Uterus (tissue), 4 donors: ENCODE data around the gene SV2B. TPM values are rescaled to one million over a fixed set of nuclear protein-coding genes. Genes with fewer than 3 reads are reported as not detected.

ENCODE experiments used
- DNase-seq, 2 donors: peaks; one replicate each; pipeline ENCODE4 v3.0.0-alpha.2; 2019 to 2020
- H3K27ac ChIP-seq, 2 donors: fragments of 200-600 bp; sonication (generic); 1 replicate in 1 of 2; 2 replicates in 1 of 2; pipeline ENCODE4 v1.5.1; 2016 to 2018
- H3K27me3 ChIP-seq, 2 donors: fragments of 200-600 bp; sonication (generic); one replicate each; pipeline ENCODE4 v1.5.1; 2018 to 2019; ENCODE audit warnings: control low read depth in 1 of 2
- H3K36me3 ChIP-seq, 2 donors: fragments of 200-600 bp; sonication (generic); one replicate each; pipeline ENCODE4 v1.5.1; 2019; ENCODE audit warnings: control low read depth in 1 of 2
- H3K4me1 ChIP-seq, 2 donors: fragments of 200-600 bp; sonication (generic); one replicate each; pipeline ENCODE4 v1.5.1; 2018 to 2019; ENCODE audit warnings: control low read depth in 1 of 2
- H3K4me3 ChIP-seq, 2 donors: fragments of 200-600 bp; sonication (generic); 1 replicate in 1 of 2; 2 replicates in 1 of 2; pipeline ENCODE4 v1.5.1; 2018 to 2019; ENCODE audit warnings: mild to moderate bottlenecking in 1 of 2
- H3K9me3 ChIP-seq, 2 donors: fragments of 200-600 bp; sonication (generic); one replicate each; pipeline ENCODE4 v1.5.1; 2019; ENCODE audit warnings: control low read depth in 1 of 2
- POLR2A ChIP-seq, 2 donors: fragments of 450-650 bp; IDR thresholded peaks; one replicate each; pipeline ENCODE4 v1.6.1; 2016; ENCODE audit warnings: antibody characterized with exemption in 2 of 2, mild to moderate bottlenecking in 1 of 2, moderate library complexity in 1 of 2
- intact Hi-C: fragments of 100-400 bp; cut with DNase I; formaldehyde crosslinking; loops from one replicate; pipeline ENCODE4 v1.15.1; 2023; ENCODE audit warnings: low total_unique reads
- total RNA-seq, 4 donors: library from RNA; depleted of rRNA in 3 of 4; stranded (reverse); fragments of >200 nt in 3 of 4; gene quantifications; one replicate each; pipeline versions ENCODE4 v1.1.0 to v1.2.4, GENCODE V29; 2014 to 2023
- TF ChIP-seq, protein P1 (sequence below), 4 experiments: fragments of 200-600 bp in 2 of 4; fragments of 450-650 bp in 2 of 4; sonication (generic) in 2 of 4; IDR thresholded peaks; one replicate each; pipeline ENCODE4 v1.5.1; 2016 to 2019; ENCODE audit warnings: antibody characterized with exemption in 4 of 4, mild to moderate bottlenecking in 2 of 4, moderate library complexity in 1 of 4
- donor health status: DM: yes; HTN: yes; CAD: no.

SV2B gene
- total RNA-seq, 4 donors from 2014 or later: 0.26 to 1.1 (median 0.87) TPM

- H3K9me3 ChIP-seq: no peaks in the 10 kb centered on the region
- no peak for DNase-seq
- H3K27me3 ChIP-seq: no peaks in the 10 kb centered on the region
- H3K27ac ChIP-seq: no peak overlapping the region
- no peaks in the 10 kb centered on the region for H3K4me1 ChIP-seq
- H3K36me3 ChIP-seq: no peaks in the 10 kb centered on the region
- H3K4me3 ChIP-seq: no peak overlapping the region
- TF ChIP-seq, protein P1, sequence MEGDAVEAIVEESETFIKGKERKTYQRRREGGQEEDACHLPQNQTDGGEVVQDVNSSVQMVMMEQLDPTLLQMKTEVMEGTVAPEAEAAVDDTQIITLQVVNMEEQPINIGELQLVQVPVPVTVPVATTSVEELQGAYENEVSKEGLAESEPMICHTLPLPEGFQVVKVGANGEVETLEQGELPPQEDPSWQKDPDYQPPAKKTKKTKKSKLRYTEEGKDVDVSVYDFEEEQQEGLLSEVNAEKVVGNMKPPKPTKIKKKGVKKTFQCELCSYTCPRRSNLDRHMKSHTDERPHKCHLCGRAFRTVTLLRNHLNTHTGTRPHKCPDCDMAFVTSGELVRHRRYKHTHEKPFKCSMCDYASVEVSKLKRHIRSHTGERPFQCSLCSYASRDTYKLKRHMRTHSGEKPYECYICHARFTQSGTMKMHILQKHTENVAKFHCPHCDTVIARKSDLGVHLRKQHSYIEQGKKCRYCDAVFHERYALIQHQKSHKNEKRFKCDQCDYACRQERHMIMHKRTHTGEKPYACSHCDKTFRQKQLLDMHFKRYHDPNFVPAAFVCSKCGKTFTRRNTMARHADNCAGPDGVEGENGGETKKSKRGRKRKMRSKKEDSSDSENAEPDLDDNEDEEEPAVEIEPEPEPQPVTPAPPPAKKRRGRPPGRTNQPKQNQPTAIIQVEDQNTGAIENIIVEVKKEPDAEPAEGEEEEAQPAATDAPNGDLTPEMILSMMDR (IDR thresholded peaks at IDR 0.05): no peak
- TF ChIP-seq POLR2A (IDR thresholded peaks at IDR 0.05): no peak
- intact Hi-C loops: no loop called here
Measured at GRCh38 chr15:91253605-91254004, 153.5 kb downstream of the SV2B start.

GRCh38 chr15:91254766-91255165 is 154.7 kb downstream of the SV2B start:
- TF ChIP-seq POLR2A (IDR thresholded peaks at IDR 0.05): no peak
- TF ChIP-seq, protein P1 (IDR thresholded peaks at IDR 0.05): no peak
- no peaks in the 10 kb centered on the region for H3K9me3 ChIP-seq
- no peaks in the 10 kb centered on the region for H3K4me1 ChIP-seq
- no peak for DNase-seq
- intact Hi-C loops: no loop called here
- no peak overlapping the region for H3K4me3 ChIP-seq
- no peak overlapping the region for H3K27ac ChIP-seq
- H3K36me3 ChIP-seq: no peaks in the 10 kb centered on the region
- no peaks in the 10 kb centered on the region for H3K27me3 ChIP-seq

GRCh38 chr15:91255670-91256192 is 155.7 kb downstream of the SV2B start:
- TF ChIP-seq, protein P1 (IDR thresholded peaks at IDR 0.05): no peak
- TF ChIP-seq POLR2A (IDR thresholded peaks at IDR 0.05): no peak
- intact Hi-C loops: no loop called here

GRCh38 chr15:91257746-91258414 is 157.8 kb downstream of the SV2B start:
- Histone ChIP-seq H3K9me3 (no peaks in the 10 kb centered on the region), H3K27me3 (no peaks in the 10 kb centered on the region), H3K4me1 (no peaks in the 10 kb centered on the region), H3K27ac (no peak overlapping the region), H3K36me3 (no peaks in the 10 kb centered on the region), H3K4me3 (no peak overlapping the region)
- no peak for DNase-seq
- no peak for TF ChIP-seq POLR2A (IDR thresholded peaks at IDR 0.05)
- intact Hi-C loops: no loop called here

More at GRCh38 chr15:91255670-91256192, 155.7 kb downstream of the SV2B start:
- H3K4me1 ChIP-seq: no peaks in the 10 kb centered on the region
- no peak for DNase-seq
- no peak overlapping the region for H3K4me3 ChIP-seq
- no peaks in the 10 kb centered on the region for H3K36me3 ChIP-seq
- no peaks in the 10 kb centered on the region for H3K27me3 ChIP-seq
- H3K27ac ChIP-seq: no peak overlapping the region
- no peaks in the 10 kb centered on the region for H3K9me3 ChIP-seq

- Histone ChIP-seq H3K27me3 (no peaks in the 10 kb centered on the region), H3K4me1 (no peaks in the 10 kb centered on the region), H3K4me3 (no peak overlapping the region), H3K36me3 (no peaks in the 10 kb centered on the region), H3K27ac (no peak overlapping the region), H3K9me3 (no peaks in the 10 kb centered on the region)
- intact Hi-C loops: no loop called here
- DNase-seq: no peak
- TF ChIP-seq, protein P1 (IDR thresholded peaks at IDR 0.05): no peak
- no peak for TF ChIP-seq POLR2A (IDR thresholded peaks at IDR 0.05)
Measured at GRCh38 chr15:91258415-91258759, 158.3 kb downstream of the SV2B start.
